HG02973 (cell line): ENCODE results near the gene PCDHB1.
"Not testable (repeated sequence)": the region's sequence is repeated elsewhere in the genome, so short reads cannot be mapped to it uniquely, and the experiment has no call there.

Source experiments
- ATAC-seq: cut with Tn5 transposase; IDR thresholded peaks from one replicate; pipeline ENCODE4 v1.9.1; 2021; ENCODE audit warnings: moderate library complexity; ENCODE audit not compliant: unreplicated experiment

Gene PCDHB1

DNA sequence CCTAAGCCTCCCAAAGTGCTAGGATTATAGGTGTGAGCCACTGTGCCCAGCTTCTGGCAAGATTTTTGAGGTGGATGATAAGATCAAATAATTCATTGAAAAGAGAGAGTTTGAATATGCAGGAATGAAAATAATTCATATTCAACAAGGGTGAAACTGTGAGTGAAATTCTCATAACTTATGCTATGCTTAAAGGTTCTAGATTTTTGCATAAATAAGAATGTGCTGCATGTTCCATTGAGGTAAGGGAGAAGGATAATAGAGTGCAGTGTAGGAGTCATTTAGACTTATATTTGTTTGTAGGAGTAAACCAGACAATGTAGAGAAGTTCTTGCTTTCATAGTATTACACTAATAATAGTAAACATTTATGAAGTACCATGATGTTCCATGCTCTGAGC lies 31.1 kb downstream of the PCDHB1 start:
- no peak for ATAC-seq

DNA sequence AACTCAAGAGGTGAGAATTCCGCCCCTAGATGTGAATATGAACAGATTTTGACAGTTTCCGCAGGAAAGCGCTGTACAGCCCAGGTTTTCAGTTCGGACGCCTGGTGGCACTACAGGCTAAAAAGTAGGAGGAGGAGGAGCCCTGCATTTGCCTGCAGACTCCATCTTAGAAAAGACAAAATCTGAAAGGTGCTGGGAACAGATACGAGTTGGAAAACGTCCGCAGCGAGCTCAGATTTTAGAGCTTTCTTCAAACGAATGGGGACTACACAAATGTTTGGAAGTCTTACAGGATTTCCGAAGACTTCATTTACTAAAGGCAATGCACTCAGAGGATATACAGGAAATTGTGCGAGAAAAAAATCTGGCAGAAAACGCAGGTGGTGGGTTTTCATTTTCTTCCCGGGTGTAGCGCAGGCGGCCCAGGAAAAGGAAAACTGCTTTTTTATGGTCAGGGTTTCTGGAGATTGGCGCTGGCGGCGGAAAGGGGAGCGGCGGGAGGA lies 33.4 kb downstream of the PCDHB1 start:
- ATAC-seq: no peak

DNA sequence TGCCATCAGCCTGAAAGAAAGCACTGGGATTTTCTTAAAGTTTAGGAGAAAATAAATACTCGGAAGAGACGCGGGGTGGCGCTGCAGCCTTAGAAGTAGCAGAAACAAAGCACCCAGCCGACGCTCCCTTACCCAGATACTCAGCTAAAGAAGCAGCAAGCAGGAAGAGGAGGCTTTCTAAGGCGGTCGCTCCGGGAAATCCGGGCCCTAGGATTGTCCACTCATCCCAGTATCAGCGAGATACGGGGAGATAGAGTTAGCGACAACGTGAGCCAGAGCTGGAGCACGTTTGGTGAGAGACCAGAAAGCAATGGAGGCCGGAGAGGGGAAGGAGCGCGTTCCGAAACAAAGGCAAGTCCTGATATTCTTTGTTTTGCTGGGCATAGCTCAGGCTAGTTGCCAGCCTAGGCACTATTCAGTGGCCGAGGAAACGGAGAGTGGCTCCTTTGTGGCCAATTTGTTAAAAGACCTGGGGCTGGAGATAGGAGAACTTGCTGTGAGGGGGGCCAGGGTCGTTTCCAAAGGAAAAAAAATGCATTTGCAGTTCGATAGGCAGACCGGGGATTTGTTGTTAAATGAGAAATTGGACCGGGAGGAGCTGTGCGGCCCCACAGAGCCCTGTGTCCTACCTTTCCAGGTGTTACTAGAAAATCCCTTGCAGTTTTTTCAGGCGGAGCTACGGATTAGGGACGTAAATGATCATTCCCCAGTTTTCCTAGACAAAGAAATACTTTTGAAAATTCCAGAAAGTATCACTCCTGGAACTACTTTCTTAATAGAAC lies 43.5 kb downstream of the PCDHB1 start, which contains the start of gene PCDHB2:
PCDHB2 (plus strand) TSS at position 135 of the 782 bp plus-strand sequence; CDS start at position 311, 176 bp downstream.
- ATAC-seq: no peak

DNA sequence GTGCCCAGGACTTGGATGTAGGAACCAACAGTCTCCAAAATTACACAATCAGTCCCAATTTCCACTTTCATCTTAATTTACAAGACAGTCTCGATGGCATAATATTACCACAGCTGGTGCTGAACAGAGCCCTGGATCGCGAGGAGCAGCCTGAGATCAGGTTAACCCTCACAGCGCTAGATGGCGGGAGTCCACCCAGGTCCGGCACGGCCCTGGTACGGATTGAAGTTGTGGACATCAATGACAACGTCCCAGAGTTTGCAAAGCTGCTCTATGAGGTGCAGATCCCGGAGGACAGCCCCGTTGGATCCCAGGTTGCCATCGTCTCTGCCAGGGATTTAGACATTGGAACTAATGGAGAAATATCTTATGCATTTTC lies 44.1 kb downstream of the PCDHB1 start:
- no peak for ATAC-seq

DNA sequence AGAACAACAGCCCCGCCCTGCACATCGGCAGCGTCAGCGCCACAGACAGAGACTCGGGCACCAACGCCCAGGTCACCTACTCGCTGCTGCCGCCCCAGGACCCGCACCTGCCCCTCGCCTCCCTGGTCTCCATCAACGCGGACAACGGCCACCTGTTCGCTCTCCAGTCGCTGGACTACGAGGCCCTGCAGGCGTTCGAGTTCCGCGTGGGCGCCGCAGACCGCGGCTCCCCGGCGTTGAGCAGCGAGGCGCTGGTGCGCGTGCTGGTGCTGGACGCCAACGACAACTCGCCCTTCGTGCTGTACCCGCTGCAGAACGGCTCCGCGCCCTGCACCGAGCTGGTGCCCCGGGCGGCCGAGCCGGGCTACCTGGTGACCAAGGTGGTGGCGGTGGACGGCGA lies 45.0 kb downstream of the PCDHB1 start:
- ATAC-seq: not testable (repeated sequence)

DNA sequence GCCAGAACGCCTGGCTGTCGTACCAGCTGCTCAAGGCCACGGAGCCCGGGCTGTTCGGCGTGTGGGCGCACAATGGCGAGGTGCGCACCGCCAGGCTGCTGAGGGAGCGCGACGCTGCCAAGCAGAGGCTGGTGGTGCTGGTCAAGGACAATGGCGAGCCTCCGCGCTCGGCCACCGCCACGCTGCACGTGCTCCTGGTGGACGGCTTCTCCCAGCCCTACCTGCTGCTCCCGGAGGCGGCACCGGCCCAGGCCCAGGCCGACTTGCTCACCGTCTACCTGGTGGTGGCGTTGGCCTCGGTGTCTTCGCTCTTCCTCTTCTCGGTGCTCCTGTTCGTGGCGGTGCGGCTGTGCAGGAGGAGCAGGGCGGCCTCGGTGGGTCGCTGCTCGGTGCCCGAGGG lies 45.4 kb downstream of the PCDHB1 start:
- ATAC-seq: not testable (repeated sequence)

DNA sequence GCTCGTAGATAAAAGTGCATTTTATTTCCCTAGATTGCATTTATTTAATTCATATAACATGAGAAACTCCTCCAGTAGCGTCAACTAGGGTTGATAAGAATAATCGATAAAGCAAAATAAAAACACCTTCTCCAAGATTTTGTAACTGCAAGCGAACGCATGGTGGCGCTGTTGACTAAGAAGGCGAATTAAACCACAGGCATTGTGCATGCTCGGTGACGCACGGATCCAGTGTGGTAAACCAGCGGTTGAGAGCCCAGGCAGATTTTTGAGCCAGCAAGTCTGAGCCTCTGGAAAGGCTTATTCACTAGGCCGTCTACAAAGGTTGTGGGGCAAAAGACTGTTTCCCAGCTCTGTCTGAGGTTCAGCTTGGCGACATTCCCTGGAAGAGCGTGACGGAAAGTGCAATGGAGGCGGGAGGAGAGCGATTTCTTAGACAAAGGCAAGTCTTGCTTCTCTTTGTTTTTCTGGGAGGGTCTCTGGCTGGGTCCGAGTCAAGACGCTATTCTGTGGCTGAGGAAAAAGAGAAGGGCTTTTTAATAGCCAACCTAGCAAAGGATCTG lies 49.1 kb downstream of the PCDHB1 start, which contains the start of gene PCDHB3:
PCDHB3 (plus strand) TSS at position 231 of the 563 bp plus-strand sequence; CDS start at position 408, 177 bp downstream.
- ATAC-seq: no peak

DNA sequence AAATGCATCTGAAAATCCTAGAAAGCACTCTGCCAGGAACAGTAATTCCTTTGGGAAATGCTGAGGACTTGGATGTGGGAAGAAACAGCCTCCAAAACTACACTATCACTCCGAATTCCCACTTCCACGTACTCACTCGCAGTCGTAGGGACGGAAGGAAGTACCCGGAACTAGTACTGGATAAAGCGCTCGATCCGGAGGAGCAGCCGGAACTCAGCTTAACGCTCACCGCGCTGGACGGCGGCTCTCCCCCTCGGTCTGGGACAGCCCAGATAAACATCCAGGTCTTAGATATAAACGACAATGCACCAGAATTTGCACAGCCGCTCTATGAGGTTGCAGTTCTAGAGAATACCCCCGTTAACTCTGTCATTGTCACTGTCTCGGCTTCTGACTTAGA lies 49.9 kb downstream of the PCDHB1 start:
- ATAC-seq: no peak

DNA sequence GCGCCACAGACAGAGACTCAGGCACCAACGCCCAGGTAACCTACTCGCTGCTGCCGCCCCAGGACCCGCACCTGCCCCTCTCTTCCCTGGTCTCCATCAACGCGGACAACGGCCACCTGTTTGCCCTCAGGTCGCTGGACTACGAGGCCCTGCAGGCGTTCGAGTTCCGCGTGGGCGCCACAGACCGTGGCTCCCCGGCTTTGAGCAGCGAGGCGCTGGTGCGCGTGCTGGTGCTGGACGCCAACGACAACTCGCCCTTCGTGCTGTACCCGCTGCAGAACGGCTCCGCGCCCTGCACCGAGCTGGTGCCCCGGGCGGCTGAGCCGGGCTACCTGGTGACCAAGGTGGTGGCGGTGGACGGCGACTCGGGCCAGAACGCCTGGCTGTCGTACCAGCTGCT lies 50.9 kb downstream of the PCDHB1 start:
- ATAC-seq: not testable (repeated sequence)

DNA sequence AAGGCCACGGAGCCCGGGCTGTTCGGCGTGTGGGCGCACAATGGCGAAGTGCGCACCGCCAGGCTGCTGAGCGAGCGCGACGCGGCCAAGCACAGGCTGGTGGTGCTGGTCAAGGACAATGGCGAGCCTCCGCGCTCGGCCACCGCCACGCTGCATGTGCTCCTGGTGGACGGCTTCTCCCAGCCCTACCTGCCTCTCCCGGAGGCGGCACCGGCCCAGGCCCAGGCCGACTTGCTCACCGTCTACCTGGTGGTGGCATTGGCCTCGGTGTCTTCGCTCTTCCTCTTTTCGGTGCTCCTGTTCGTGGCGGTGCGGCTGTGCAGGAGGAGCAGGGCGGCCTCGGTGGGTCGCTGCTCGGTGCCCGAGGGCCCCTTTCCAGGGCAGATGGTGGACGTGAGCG lies 51.3 kb downstream of the PCDHB1 start:
- ATAC-seq: not testable (repeated sequence)

DNA sequence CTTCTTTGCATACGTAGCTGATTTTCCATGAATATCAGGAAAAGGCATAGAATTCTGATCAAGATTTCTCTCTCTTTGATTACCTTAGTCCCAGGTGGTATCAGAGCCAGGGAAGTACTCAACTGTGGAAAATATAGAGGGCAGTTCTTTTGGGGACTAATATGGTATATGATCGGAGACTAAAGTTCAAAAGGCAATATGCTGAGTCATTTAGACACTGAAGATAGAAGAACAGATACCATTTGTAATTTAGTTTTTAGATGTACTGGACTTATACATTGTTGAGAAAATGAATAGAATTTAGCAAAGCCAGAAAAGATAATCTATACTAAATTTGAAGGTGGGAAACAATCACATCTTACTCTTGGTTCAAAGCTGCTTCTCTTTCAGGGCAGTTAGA lies 54.2 kb downstream of the PCDHB1 start:
- ATAC-seq: no peak
